HCT116 (cell line): ENCODE measurements around the gene SOX1. TPM values are rescaled to one million over a fixed set of nuclear protein-coding genes. Genes with fewer than 3 reads are reported as not detected.

ENCODE experiments used
- ATAC-seq: fragments of 200-7000 bp; cut with Tn5 transposase; 2 replicates; pipeline ENCODE4 v1.9.1; 2020; ENCODE audit warnings: mild to moderate bottlenecking, moderate library complexity
- BruUV-seq: library from RNA; stranded (reverse); fragments of 400-500 nt; replicated peaks from 2 replicates; lab custom pipeline; 2021; lab: Mats Ljungman, UMichigan
- CTCF ChIA-PET: fragments of 300-600 bp; sonication (Branson Sonifier 250); formaldehyde crosslinking; loops from one replicate; lab custom pipeline; 2021; ENCODE audit warnings: antibody characterized with exemption; lab: Charles Lee
- POLR2A ChIA-PET: fragments of 300-600, 350-600 bp; sonication (Branson Sonifier 250); formaldehyde crosslinking; loops from one replicate; lab custom pipeline; 2021; ENCODE audit warnings: antibody characterized with exemption; lab: Charles Lee
- RAD21 ChIA-PET, 2 experiments: fragments of 300-600 bp; sonication (Branson Sonifier 250); formaldehyde crosslinking; loops; one replicate each; lab custom pipeline; 2023; ENCODE audit warnings: low total read pairs in 2 of 2; ENCODE audit not compliant: uncharacterized antibody in 2 of 2, unreplicated experiment in 2 of 2, low non-redundant PET in 1 of 2; lab: Charles Lee
- DNase-seq: peaks from one replicate; pipeline ENCODE4 v3.0.0-alpha.2; 2010; ENCODE audit warnings: low read depth, low spot score
- H2AFZ ChIP-seq: fragments of 200-600 bp; shearing (Covaris generic), sonication (generic); 2 replicates; pipeline ENCODE4 v1.6.1; 2017; ENCODE audit warnings: low read depth, mixed run types, mixed read lengths, antibody characterized with exemption, low read length; ENCODE audit not compliant: poor library complexity, severe bottlenecking
- H3K27ac ChIP-seq: 2 replicates; pipeline ENCODE4 v1.5.1; 2012; ENCODE audit warnings: low read depth, low read length
- H3K27me3 ChIP-seq: fragments of 200-600 bp; sonication (generic); 2 replicates; pipeline ENCODE4 v1.6.1; 2016; ENCODE audit warnings: mixed run types, low read length, mixed read lengths; ENCODE audit not compliant: insufficient read depth
- H3K36me3 ChIP-seq, 2 experiments: fragments of 200-500 bp in 1 of 2; fragments of 200-600 bp in 1 of 2; sonication (Bioruptor generic) in 1 of 2; sonication (generic) in 1 of 2; 2 replicates each; pipeline versions ENCODE4 v1.5.1 to v1.6.1; 2014 to 2016; ENCODE audit warnings: low read length in 2 of 2, inconsistent platforms in 1 of 2, mixed read lengths in 1 of 2, mixed run types in 1 of 2; ENCODE audit not compliant: insufficient read depth in 2 of 2, control insufficient read depth in 1 of 2
- H3K4me1 ChIP-seq, 2 experiments: fragments of 200-600 bp in 1 of 2; sonication (generic) in 1 of 2; 2 replicates each; pipeline versions ENCODE4 v1.5.1 to v1.6.1; 2012 to 2017; ENCODE audit warnings: low read length in 2 of 2, inconsistent platforms in 1 of 2, mild to moderate bottlenecking in 1 of 2, mixed read lengths in 1 of 2, mixed run types in 1 of 2, moderate library complexity in 1 of 2; ENCODE audit not compliant: insufficient read depth in 2 of 2, control insufficient read depth in 1 of 2
- H3K4me2 ChIP-seq: fragments of 200-600 bp; sonication (generic); 2 replicates; pipeline ENCODE4 v1.6.1; 2017; ENCODE audit warnings: mixed run types, low read length, mixed read lengths
- H3K4me3 ChIP-seq, 2 experiments: fragments of 200-600 bp in 1 of 2; sonication (generic) in 1 of 2; replicated peaks in 1 of 2; 2 replicates each; pipeline ENCODE4 v1.5.1; 2011 to 2016; ENCODE audit warnings: low read length in 2 of 2, control low read depth in 1 of 2, low read depth in 1 of 2, mild to moderate bottlenecking in 1 of 2, mixed read lengths in 1 of 2, mixed run types in 1 of 2
- H3K79me2 ChIP-seq: fragments of 200-600 bp; sonication (generic); 2 replicates; pipeline ENCODE4 v1.6.1; 2017; ENCODE audit warnings: mild to moderate bottlenecking, mixed run types, low read length, moderate library complexity, mixed read lengths; ENCODE audit not compliant: insufficient read depth
- H3K9ac ChIP-seq: fragments of 200-600 bp; sonication (generic); 2 replicates; pipeline ENCODE4 v1.6.1; 2016; ENCODE audit warnings: low read length, mixed read lengths
- H3K9me2 ChIP-seq: fragments of 200-600 bp; sonication (generic), shearing (Covaris generic); 2 replicates; pipeline ENCODE4 v1.6.1; 2017; ENCODE audit warnings: mixed run types, mild to moderate bottlenecking, moderate library complexity; ENCODE audit not compliant: insufficient read depth
- H3K9me3 ChIP-seq, 2 experiments: fragments of 200-500 bp in 1 of 2; fragments of 200-600 bp in 1 of 2; sonication (Bioruptor generic) in 1 of 2; sonication (generic) in 1 of 2; 2 replicates each; pipeline ENCODE4 v1.6.1; 2014 to 2017; ENCODE audit warnings: low read length in 2 of 2, mixed read lengths in 2 of 2, inconsistent platforms in 1 of 2, low read depth in 1 of 2, mild to moderate bottlenecking in 1 of 2, mixed run types in 1 of 2, moderate library complexity in 1 of 2; ENCODE audit not compliant: control insufficient read depth in 1 of 2, insufficient read depth in 1 of 2
- H4K20me1 ChIP-seq: fragments of 200-600 bp; sonication (generic), shearing (Covaris generic); 2 replicates; pipeline ENCODE4 v1.6.1; 2017; ENCODE audit warnings: mixed run types, mild to moderate bottlenecking, moderate library complexity; ENCODE audit not compliant: insufficient read depth
- CEBPB ChIP-seq: IDR thresholded peaks from 2 replicates; pipeline ENCODE4 v1.6.1; 2012; ENCODE audit warnings: low read depth
- ELF1 ChIP-seq: IDR thresholded peaks from 2 replicates; pipeline ENCODE4 v1.6.1; 2012; ENCODE audit warnings: low read depth, borderline replicate concordance
- EZH2 ChIP-seq: fragments of 200-600 bp; sonication (generic); IDR thresholded peaks from 2 replicates; pipeline ENCODE4 v1.6.1; 2017; ENCODE audit warnings: antibody characterized with exemption, mixed run types
- EZH2phosphoT487 ChIP-seq: fragments of 200-600 bp; IDR thresholded peaks from 2 replicates; pipeline ENCODE4 v1.6.1; 2018; ENCODE audit warnings: antibody characterized with exemption, borderline replicate concordance
- FOSL1 ChIP-seq: IDR thresholded peaks from 2 replicates; pipeline ENCODE4 v1.6.1; 2012; ENCODE audit warnings: low read depth
- YY1 ChIP-seq: IDR thresholded peaks from 2 replicates; pipeline ENCODE4 v1.6.1; 2011; ENCODE audit warnings: low read length, low read depth, moderate library complexity, mild to moderate bottlenecking; ENCODE audit not compliant: insufficient replicate concordance; ENCODE audit errors: extremely low read depth
- ZNF274 ChIP-seq: fragments of 200-500 bp; sonication (Bioruptor generic); IDR thresholded peaks from 2 replicates; pipeline ENCODE4 v1.6.1; 2014; ENCODE audit warnings: mild to moderate bottlenecking, low read depth, low read length, inconsistent platforms
- intact Hi-C: fragments of 100-400 bp; cut with micrococcal nuclease; formaldehyde crosslinking; loops from 2 replicates; pipeline ENCODE4 v1.10.0; 2022
- total RNA-seq: library from RNA; stranded (reverse); gene quantifications from one replicate; pipeline ENCODE4 v1.2.1, GENCODE V29; 2021; ENCODE audit not compliant: unreplicated experiment
- TF ChIP-seq, protein P1 (sequence below): IDR thresholded peaks from 2 replicates; pipeline ENCODE4 v1.6.1; 2012; ENCODE audit warnings: low read depth
- TF ChIP-seq, protein P2 (sequence below): IDR thresholded peaks from 2 replicates; pipeline ENCODE4 v1.6.1; 2011; ENCODE audit warnings: mild to moderate bottlenecking, low read length, moderate library complexity; ENCODE audit not compliant: insufficient replicate concordance; ENCODE audit errors: extremely low read depth
- TF ChIP-seq, protein P3 (sequence below), 3 experiments: fragments of 200-600 bp in 1 of 3; sonication (generic) in 1 of 3; IDR thresholded peaks in 2 of 3; conservative IDR thresholded peaks in 1 of 3; 2 replicates each; pipeline ENCODE4 v1.5.1; 2012 to 2017; ENCODE audit warnings: low read depth in 2 of 3, low read length in 2 of 3, antibody characterized with exemption in 1 of 3, borderline replicate concordance in 1 of 3, control low read depth in 1 of 3, mild to moderate bottlenecking in 1 of 3, mixed read lengths in 1 of 3, mixed run types in 1 of 3, moderate library complexity in 1 of 3; ENCODE audit not compliant: insufficient read depth in 1 of 3

The SOX1 gene
- total RNA-seq, 1 experiment from 2014 or later: not detected

DNA sequence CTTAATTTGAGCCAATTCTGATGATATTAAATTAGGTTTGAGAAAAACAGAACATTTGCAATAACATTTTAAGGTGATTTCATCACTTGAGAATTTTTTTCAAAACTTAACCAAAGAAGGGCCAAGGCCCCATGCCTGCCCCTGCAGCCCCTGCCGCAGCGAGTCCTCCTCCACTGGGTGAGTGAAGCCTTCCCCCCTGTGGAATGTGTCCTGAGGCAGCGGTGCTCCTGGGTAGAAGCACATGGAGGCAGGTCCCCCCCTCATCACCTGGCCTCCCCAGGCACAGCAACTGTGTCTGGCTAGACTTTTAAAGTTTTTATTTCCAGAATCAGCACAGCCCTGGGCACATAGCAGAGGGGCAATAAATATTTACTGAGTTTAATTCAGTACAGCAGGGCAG is 10.8 kb downstream of the SOX1 start:
- ChIA-PET CTCF (no interaction called here), POLR2A (no interaction called here), RAD21 (no interaction called here)
- H4K20me1 ChIP-seq: no peaks in the 10 kb centered on the region
- no peak overlapping the region for H2AFZ ChIP-seq
- no peaks in the 10 kb centered on the region for H3K27me3 ChIP-seq
- no peaks in the 10 kb centered on the region for H3K79me2 ChIP-seq
- TF ChIP-seq FOSL1 (no peak), CEBPB (no peak), EZH2phosphoT487 (no peak), ELF1 (no peak), YY1 (no peak), ZNF274 (no peak), EZH2 (no peak)
- TF ChIP-seq, protein P1, sequence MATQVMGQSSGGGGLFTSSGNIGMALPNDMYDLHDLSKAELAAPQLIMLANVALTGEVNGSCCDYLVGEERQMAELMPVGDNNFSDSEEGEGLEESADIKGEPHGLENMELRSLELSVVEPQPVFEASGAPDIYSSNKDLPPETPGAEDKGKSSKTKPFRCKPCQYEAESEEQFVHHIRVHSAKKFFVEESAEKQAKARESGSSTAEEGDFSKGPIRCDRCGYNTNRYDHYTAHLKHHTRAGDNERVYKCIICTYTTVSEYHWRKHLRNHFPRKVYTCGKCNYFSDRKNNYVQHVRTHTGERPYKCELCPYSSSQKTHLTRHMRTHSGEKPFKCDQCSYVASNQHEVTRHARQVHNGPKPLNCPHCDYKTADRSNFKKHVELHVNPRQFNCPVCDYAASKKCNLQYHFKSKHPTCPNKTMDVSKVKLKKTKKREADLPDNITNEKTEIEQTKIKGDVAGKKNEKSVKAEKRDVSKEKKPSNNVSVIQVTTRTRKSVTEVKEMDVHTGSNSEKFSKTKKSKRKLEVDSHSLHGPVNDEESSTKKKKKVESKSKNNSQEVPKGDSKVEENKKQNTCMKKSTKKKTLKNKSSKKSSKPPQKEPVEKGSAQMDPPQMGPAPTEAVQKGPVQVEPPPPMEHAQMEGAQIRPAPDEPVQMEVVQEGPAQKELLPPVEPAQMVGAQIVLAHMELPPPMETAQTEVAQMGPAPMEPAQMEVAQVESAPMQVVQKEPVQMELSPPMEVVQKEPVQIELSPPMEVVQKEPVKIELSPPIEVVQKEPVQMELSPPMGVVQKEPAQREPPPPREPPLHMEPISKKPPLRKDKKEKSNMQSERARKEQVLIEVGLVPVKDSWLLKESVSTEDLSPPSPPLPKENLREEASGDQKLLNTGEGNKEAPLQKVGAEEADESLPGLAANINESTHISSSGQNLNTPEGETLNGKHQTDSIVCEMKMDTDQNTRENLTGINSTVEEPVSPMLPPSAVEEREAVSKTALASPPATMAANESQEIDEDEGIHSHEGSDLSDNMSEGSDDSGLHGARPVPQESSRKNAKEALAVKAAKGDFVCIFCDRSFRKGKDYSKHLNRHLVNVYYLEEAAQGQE: no peak
- TF ChIP-seq, protein P2, sequence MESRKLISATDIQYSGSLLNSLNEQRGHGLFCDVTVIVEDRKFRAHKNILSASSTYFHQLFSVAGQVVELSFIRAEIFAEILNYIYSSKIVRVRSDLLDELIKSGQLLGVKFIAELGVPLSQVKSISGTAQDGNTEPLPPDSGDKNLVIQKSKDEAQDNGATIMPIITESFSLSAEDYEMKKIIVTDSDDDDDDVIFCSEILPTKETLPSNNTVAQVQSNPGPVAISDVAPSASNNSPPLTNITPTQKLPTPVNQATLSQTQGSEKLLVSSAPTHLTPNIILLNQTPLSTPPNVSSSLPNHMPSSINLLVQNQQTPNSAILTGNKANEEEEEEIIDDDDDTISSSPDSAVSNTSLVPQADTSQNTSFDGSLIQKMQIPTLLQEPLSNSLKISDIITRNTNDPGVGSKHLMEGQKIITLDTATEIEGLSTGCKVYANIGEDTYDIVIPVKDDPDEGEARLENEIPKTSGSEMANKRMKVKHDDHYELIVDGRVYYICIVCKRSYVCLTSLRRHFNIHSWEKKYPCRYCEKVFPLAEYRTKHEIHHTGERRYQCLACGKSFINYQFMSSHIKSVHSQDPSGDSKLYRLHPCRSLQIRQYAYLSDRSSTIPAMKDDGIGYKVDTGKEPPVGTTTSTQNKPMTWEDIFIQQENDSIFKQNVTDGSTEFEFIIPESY: no peak
- TF ChIP-seq, protein P3, sequence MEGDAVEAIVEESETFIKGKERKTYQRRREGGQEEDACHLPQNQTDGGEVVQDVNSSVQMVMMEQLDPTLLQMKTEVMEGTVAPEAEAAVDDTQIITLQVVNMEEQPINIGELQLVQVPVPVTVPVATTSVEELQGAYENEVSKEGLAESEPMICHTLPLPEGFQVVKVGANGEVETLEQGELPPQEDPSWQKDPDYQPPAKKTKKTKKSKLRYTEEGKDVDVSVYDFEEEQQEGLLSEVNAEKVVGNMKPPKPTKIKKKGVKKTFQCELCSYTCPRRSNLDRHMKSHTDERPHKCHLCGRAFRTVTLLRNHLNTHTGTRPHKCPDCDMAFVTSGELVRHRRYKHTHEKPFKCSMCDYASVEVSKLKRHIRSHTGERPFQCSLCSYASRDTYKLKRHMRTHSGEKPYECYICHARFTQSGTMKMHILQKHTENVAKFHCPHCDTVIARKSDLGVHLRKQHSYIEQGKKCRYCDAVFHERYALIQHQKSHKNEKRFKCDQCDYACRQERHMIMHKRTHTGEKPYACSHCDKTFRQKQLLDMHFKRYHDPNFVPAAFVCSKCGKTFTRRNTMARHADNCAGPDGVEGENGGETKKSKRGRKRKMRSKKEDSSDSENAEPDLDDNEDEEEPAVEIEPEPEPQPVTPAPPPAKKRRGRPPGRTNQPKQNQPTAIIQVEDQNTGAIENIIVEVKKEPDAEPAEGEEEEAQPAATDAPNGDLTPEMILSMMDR (IDR thresholded peaks at IDR 0.05 in 2 of 3, conservative IDR thresholded peaks at IDR 0.05 in 1 of 3; ENCODE audit: borderline replicate concordance in 1 of 3, insufficient read depth in 1 of 3, low read depth in 2 of 3, low read length in 2 of 3): no peak
- no peaks in the 10 kb centered on the region for H3K9me3 ChIP-seq
- H3K4me2 ChIP-seq: no peak overlapping the region
- no peak overlapping the region for H3K9ac ChIP-seq
- no peaks in the 10 kb centered on the region for H3K36me3 ChIP-seq
- H3K4me1 ChIP-seq: no peaks in the 10 kb centered on the region
- H3K27ac ChIP-seq: no peak overlapping the region
- intact Hi-C loops: no loop called here
- BruUV-seq: no TSS peak
- H3K9me2 ChIP-seq: no peaks in the 10 kb centered on the region
- ATAC-seq (no peak), DNase-seq (no peak)
- no peak overlapping the region for H3K4me3 ChIP-seq
